ENCODE results near the gene RAB5IF. TPM values are rescaled to one million over a fixed set of nuclear protein-coding genes. Genes with fewer than 3 reads are reported as not detected.
A peak's percentile ranks its signal among the peaks of the same experiment; 100 is the strongest.

RAB5IF gene
- total RNA-seq, 1 donor = 59.7 TPM

DNA sequence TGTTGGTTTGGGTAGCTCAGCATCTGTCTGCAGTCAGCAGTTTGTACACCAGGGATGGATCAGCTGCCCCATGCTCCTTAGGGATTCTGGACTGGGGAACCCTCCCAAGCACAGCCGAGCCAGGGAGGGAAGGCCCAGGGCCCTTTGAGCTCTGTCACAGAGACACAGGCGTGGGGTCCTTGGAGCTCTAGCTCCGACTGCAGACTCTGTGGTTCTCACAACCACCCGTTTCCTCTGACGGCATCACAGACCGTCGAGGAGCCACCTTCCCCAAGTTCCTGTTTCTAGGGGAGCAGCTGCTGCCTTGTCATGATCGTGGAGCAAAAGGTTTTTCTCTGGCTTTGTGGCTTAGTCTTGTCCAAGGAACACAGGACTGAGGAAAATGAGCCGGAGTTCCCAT is 40.4 kb downstream of the RAB5IF start, which contains the start of gene SLA2:
Gene SLA2, minus strand, starts transcription at position 199 of the 400 bp plus-strand sequence. CDS start 4,861 bp downstream, outside the sequence.
- Histone ChIP-seq H3K27me3 (ENCODE audit: insufficient read depth, low read length) (no peaks in the 10 kb centered on the region), H3K4me3 (ENCODE audit: insufficient read depth, low read length) (no peak within 1 kb of the TSS), H4K20me1 (ENCODE audit: insufficient read depth, low read length) (no peaks in the 10 kb centered on the region), H3K79me2 (ENCODE audit: insufficient read depth, low read length) (no peaks in the 10 kb centered on the region), H3K9me3 (ENCODE audit: low read depth, low read length) (no peaks in the 10 kb centered on the region), H2AFZ (ENCODE audit: low read length) (peak within 1 kb of the TSS; percentile 46), H3K36me3 (ENCODE audit: insufficient read depth, low read length) (no peaks in the 10 kb centered on the region), H3K4me1 (ENCODE audit: insufficient read depth, low read length) (no peaks in the 10 kb centered on the region), H3K4me2 (ENCODE audit: insufficient read depth, low read length) (no peak within 1 kb of the TSS), H3K27ac (ENCODE audit: low read depth, low read length) (no peak within 1 kb of the TSS)
- no peak for DNase-seq (ENCODE audit: insufficient read length, low spot score, missing footprints)
- no peak for TF ChIP-seq CTCF (IDR thresholded peaks at IDR 0.05; ENCODE audit: extremely low read depth, low read depth, low read length)

DNA sequence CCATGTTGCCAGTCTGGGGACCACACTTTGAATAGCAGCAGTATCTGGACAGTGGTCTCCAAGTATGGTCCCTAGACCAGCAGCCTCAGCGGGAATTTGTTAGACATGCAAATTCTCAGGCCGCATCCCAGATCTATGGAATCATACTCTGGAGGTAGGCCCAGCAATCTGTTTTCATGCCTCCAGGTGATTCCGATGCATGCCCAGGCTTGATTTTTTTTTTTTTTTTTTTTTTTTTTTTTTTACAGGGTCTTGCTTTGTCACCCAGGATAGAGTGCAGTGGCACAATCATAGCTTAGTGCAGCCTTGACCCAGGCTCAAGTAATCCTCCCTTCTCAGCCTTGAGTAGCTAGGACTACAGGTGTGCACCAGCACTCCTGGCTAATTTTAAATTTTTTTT is 41.1 kb downstream of the RAB5IF start:
- DNase-seq (ENCODE audit: insufficient read length, low spot score, missing footprints) = no peak
- Histone ChIP-seq H3K79me2 (ENCODE audit: insufficient read depth, low read length) (no peaks in the 10 kb centered on the region), H4K20me1 (ENCODE audit: insufficient read depth, low read length) (no peaks in the 10 kb centered on the region), H3K27me3 (ENCODE audit: insufficient read depth, low read length) (no peaks in the 10 kb centered on the region), H3K4me1 (ENCODE audit: insufficient read depth, low read length) (no peaks in the 10 kb centered on the region), H3K36me3 (ENCODE audit: insufficient read depth, low read length) (peaks cover 3% of the 10 kb centered on the region), H3K27ac (ENCODE audit: low read depth, low read length) (no peak overlapping the region), H3K9me3 (ENCODE audit: low read depth, low read length) (no peaks in the 10 kb centered on the region), H3K4me3 (ENCODE audit: insufficient read depth, low read length) (no peak overlapping the region), H3K4me2 (ENCODE audit: insufficient read depth, low read length) (no peak overlapping the region), H2AFZ (ENCODE audit: low read length) (no peak overlapping the region)
- no peak for TF ChIP-seq CTCF (IDR thresholded peaks at IDR 0.05; ENCODE audit: extremely low read depth, low read depth, low read length)

- no peak for TF ChIP-seq CTCF (IDR thresholded peaks at IDR 0.05; ENCODE audit: extremely low read depth, low read depth, low read length)
- Histone ChIP-seq H4K20me1 (ENCODE audit: insufficient read depth, low read length) (no peaks in the 10 kb centered on the region), H3K27me3 (ENCODE audit: insufficient read depth, low read length) (no peaks in the 10 kb centered on the region), H3K9me3 (ENCODE audit: low read depth, low read length) (no peaks in the 10 kb centered on the region), H2AFZ (ENCODE audit: low read length) (no peak overlapping the region), H3K27ac (ENCODE audit: low read depth, low read length) (no peak overlapping the region), H3K4me1 (ENCODE audit: insufficient read depth, low read length) (no peaks in the 10 kb centered on the region), H3K79me2 (ENCODE audit: insufficient read depth, low read length) (no peaks in the 10 kb centered on the region), H3K36me3 (ENCODE audit: insufficient read depth, low read length) (peaks cover 3% of the 10 kb centered on the region), H3K4me3 (ENCODE audit: insufficient read depth, low read length) (no peak overlapping the region), H3K4me2 (ENCODE audit: insufficient read depth, low read length) (no peak overlapping the region)
- no peak for DNase-seq (ENCODE audit: insufficient read length, low spot score, missing footprints)
Observed at GRCh38 chr20:36647196-36648121, 41.9 kb downstream of the RAB5IF start.

DNA sequence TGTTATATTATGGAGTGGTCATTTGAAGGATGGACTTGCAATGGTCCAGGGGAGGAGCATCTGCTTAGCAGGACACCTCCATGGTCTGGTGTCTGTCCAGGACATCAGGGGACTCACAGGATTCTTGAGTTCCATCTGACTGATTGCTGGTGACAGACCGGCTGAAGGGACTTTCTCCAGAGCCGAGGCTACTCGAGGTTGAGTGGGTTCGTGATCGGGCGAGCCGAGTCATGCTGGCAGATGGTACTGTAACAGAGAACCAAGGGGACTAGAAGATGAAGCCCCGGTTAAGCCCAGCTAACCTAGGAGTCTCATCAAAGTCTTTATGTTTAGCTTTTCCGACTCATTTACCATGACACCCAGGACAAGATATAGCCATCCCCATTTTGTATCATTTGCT is 47.9 kb downstream of the RAB5IF start:
- no peak overlapping the region for H2AFZ ChIP-seq (ENCODE audit: low read length)
- TF ChIP-seq CTCF (IDR thresholded peaks at IDR 0.05; ENCODE audit: extremely low read depth, low read depth, low read length) = no peak
- no peak overlapping the region for H3K4me2 ChIP-seq (ENCODE audit: insufficient read depth, low read length)
- H3K27me3 ChIP-seq (ENCODE audit: insufficient read depth, low read length) = no peaks in the 10 kb centered on the region
- no peak overlapping the region for H3K27ac ChIP-seq (ENCODE audit: low read depth, low read length)
- peaks cover 30% of the 10 kb centered on the region for H3K36me3 ChIP-seq (ENCODE audit: insufficient read depth, low read length)
- no peaks in the 10 kb centered on the region for H3K79me2 ChIP-seq (ENCODE audit: insufficient read depth, low read length)
- H4K20me1 ChIP-seq (ENCODE audit: insufficient read depth, low read length) = no peaks in the 10 kb centered on the region
- no peak overlapping the region for H3K4me3 ChIP-seq (ENCODE audit: insufficient read depth, low read length)
- no peak for DNase-seq (ENCODE audit: insufficient read length, low spot score, missing footprints)
- no peaks in the 10 kb centered on the region for H3K9me3 ChIP-seq (ENCODE audit: low read depth, low read length)
- H3K4me1 ChIP-seq (ENCODE audit: insufficient read depth, low read length) = no peaks in the 10 kb centered on the region
